Central memory CD4-positive, alpha-beta T cell (primary cell): ENCODE measurements around the gene WDR35.
"Not testable (repeated sequence)": the region's sequence is repeated elsewhere in the genome, so short reads cannot be mapped to it uniquely, and the experiment has no call there.

ENCODE experiments used
- DNase-seq: peaks from one replicate; pipeline ENCODE4 v3.0.0; 2022

Gene WDR35

GRCh38 chr2:19893520-19894133, 96.3 kb downstream of the WDR35 start:
- DNase-seq: no peak

DNA sequence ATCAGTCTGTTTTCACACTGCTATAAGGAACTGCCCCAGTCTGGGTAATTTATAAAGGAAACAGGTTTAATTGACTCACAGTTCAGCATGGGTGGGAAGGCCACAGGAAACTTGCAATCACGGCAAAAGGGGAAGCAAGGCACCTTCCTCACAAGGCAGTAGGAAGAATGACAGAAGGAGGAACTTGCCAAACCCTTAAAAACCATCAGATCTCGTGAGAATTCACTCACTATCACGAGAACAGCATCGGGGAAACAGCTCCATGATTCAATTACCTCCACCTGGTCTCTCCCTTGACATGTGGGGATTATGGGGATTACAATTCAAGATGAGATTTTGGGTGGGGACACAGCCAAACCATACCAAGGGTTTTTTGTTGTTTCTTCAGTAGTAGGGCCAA, 97.9 kb downstream of the WDR35 start:
- DNase-seq: not testable (repeated sequence)

DNA sequence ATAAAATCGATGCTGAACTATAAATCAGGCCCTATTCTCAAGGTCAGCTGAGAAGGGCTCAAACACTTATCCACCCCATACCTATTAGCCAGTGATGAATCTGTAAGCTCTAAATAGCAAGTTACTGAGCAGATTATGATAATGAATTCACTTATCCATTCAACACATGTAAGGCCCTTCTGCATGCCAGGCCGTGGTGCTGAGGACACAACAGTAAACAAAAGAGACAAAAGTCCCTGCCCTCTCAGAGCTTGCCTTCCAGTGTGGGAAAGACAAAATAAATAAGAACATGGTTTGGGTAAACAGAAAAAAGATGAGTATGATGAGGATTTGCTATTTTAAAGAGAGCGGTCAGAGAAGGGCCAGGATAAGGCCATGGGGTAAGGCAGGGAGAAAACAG, 99.8 kb downstream of the WDR35 start:
- no peak for DNase-seq

- no peak for DNase-seq
Observed at GRCh38 chr2:19888831-19889230, 101.1 kb downstream of the WDR35 start.

DNA sequence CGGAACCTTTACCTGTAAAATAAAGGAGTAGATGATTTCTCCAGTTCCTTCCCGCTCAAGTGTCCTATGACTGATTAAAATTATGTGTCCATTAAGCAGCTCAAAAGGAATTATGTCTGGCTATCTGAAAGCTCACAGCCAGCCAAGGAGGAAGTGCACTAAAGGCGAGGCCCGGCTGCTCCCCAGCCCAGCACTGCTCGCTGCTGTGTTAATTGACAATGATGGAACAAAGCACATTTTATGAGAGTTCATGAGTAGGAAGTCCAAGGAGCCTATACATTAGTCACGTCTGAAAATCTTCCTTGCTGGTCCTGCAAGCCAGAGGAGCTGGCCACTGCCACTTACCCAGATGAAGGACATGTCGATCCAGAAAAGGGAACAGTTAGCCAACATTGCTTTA, 102.4 kb downstream of the WDR35 start:
- DNase-seq: no peak

GRCh38 chr2:19886261-19886660, 103.6 kb downstream of the WDR35 start:
- no peak for DNase-seq

GRCh38 chr2:19885791-19886190, 104.1 kb downstream of the WDR35 start:
- no peak for DNase-seq

GRCh38 chr2:19883971-19884720, 105.8 kb downstream of the WDR35 start:
- DNase-seq: no peak

- DNase-seq: no peak
Observed at GRCh38 chr2:19883486-19883885, 106.4 kb downstream of the WDR35 start.

DNA sequence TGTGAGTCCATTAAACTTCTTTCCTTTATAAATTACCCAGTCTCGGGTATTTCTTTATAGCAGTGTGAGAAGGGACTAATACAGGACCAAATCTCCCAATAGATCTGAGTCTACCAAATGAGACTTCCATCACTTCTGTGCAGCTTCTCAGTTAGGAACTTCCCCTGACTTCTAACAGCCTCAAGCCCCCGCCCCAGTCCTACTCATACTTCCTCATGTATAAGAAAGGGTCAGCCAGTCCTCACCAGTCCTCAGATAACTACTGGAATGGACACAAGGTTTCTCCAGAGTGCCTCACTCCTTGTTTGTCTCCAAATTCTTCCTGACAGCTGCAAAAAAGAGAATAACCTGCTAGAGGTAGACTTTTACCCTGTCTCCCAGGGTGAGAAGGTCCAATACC, 107.6 kb downstream of the WDR35 start:
- DNase-seq: no peak

DNA sequence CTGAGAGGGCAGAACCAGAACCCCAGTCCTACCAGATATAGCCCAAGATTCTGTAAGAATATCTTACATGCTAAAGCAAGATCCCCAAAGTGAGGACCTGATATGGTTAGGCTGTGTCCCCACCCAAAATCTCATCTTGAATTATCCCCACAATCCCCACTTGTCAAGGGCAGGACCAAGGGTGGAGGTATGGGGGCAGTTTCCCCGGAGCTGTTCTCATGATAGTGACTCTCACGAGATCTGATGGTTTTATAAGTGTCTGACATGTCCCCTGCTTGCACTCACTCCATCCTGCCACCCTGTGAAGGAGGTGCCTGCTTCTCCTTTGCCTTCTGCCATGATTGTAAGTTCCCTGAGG, 108.0 kb downstream of the WDR35 start:
- DNase-seq: no peak

GRCh38 chr2:19881221-19881907, 108.5 kb downstream of the WDR35 start:
- no peak for DNase-seq

- DNase-seq: not testable (repeated sequence)
Observed at GRCh38 chr2:19880191-19880590, 109.7 kb downstream of the WDR35 start.

DNA sequence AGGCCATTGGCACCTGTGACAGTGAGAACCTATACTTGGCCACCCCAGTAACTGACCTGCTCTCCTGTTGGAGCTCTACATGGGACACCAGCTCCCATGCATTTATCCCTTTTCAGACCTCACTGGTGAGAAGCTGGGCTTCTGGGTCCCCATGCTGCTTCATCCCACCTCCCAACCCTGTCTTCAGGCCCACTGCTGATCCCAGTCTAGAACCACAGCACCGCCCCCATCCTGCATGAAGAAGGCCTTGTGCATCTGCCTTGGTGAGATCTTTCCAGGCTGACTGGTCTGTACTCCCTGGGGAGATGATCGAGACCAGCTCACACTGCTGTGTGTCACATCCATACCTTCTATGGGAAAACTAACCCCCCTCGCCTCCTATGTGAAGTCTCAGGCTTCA, 110.8 kb downstream of the WDR35 start:
- no peak for DNase-seq

GRCh38 chr2:19878268-19879046, 111.4 kb downstream of the WDR35 start:
- no peak for DNase-seq

DNA sequence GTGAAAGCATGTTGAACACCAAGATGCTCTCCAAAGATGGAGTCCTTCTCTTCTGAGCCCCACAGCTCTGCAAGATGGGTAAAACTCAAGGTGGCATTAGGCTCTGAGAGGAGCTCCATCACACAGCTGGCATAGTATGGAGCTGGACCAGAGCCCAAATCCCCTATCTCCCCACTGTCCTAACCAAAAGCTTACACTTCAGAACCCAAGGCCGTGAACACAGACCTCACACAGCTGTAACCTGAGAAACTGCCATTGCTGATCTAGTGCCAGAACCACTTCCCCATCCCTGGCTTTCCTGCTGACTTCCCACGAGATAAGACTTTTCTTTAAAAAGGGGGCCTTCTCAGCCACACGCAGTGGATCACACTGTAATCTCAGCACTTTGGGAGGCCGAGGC, 113.2 kb downstream of the WDR35 start:
- no peak for DNase-seq

- no peak for DNase-seq
Observed at GRCh38 chr2:19875280-19875679, 114.6 kb downstream of the WDR35 start.

- DNase-seq: no peak
Observed at GRCh38 chr2:19874726-19875125, 115.2 kb downstream of the WDR35 start.

GRCh38 chr2:19873014-19873413, 116.9 kb downstream of the WDR35 start:
- no peak for DNase-seq

DNA sequence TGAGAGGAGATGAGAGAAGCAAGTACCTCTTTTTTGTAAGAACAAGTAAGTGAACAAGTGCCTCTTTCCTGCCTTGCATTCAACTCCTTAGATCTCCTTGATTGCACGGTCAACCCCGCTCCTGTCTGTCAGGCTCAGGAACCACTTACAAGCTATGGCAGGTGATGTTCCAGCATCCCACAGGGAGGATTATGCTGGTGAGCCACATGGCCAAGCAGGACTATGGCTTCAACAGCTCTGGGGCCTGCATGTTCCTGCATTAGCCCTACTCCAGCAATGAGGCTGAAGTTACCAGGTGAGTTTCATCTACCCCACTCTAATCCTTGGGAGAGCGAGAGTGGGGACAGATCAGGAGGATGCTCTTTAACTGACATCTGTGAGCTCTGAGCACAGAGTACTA, 117.6 kb downstream of the WDR35 start:
- no peak for DNase-seq

DNA sequence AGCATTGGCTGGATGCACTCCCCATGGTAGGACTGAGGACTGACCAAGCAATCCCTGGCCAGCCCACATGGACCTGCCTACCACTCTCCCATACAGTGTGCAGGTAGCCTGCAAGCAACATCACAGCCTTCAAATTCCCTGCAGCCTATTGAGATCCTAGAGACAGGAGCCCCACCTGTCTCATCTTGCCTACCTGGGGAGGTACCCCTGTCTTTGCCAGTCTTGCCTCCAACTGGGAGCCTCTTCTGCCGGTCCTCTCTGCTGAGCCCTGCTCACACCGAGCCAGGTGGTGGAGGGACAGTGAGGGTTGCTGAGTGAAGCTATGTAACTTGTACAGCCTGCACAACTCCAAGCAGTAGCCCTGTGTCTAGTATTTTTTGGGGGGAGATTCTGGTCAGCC, 118.1 kb downstream of the WDR35 start:
- no peak for DNase-seq

- no peak for DNase-seq
Observed at GRCh38 chr2:19870792-19871191, 119.1 kb downstream of the WDR35 start.
